Stimulated activated CD8-positive, alpha-beta memory T cell treated with anti-CD3 and anti-CD28 coated beads, Interleukin-12 subunit alpha, Interleukin-12 subunit beta, amount 100 ng/mL, for 24 hours (primary cell): Measurements from ENCODE around the gene CIAO2A.
A peak's percentile ranks its signal among the peaks of the same experiment; 100 is the strongest.
"Not testable (repeated sequence)": the region's sequence is repeated elsewhere in the genome, so short reads cannot be mapped to it uniquely, and the experiment has no call there.

Experiments
- DNase-seq: peaks from one replicate; pipeline ENCODE4 v3.0.0-alpha.2; 2020; ENCODE audit errors: extremely low read depth

CIAO2A gene

DNA sequence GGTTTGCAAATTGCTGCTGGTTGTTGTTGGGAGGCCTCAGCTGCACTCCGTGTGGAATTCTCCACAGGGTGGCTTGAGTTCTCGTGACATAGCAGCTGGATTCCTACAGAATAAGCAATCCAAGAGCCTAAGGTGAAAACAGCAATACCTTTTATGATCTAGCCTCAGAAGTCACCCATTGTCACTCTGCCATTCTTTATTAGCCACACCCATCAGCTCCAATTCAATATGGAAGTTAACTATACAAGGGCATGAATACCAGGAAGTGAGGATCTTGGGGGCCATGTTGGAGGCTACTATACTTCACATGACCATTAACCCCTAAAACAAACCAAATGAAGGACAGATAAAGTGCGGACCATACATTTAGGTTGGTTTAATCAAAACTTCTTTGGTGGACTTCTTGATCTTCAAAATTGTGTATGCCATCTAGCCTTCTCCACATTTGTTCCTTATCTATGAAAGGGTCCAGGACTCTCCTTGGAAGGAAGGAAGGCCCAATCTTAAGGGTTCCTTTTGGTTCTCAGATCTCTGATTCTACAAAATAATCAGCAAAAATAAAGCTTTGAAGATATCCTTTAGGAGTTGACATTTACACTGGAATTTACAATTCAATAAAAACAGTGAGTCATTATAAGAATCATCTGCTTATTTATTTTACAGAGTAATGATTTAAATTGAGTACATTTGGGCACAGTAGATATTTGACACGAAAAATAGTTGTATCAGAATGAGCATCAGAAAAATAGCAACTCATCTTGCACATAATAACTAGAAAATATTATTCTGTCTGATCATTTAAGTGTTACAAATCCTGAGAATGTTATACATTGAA lies 21.5 kb downstream of the CIAO2A start:
- DNase-seq, result no peak

DNA sequence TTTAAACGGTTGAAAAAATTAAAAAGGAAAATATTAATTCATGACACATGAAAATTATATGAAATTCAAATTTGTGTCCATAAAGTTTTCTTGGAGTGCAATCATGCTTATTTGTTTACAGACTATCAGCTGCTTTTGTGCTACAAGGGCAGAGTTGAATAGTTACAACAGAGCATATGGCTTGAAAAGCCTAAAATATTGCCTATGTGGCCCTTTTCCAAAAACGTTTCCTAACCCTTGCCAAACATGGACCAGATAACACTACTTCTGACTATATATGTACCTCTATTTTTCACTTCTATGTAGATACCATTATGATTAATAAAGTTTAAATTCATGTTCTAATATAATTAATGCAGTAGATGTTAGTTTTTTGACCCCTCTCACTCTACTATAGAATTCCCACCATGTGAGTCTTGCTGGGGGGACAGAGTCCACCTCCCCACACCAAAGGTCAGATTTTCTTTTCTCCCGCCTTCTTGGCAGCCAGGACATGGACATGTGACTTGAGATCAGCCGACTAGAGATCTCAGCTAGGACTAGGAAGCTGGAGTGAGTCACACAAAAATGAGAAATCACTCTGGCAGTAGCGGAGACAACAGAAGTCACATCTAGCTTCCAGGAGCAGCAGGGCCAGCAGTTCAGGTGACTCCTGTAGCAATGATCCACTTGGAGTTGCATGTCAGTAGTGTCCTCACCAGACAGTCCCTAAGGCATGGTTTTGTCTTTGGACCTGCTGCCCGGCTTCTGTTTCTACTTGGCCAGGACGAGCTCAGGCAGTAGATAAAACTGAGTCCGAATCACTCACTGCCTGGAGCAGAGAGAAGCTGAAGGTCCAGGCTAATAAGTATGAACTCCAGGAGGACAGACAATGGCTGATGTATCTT lies 22.4 kb downstream of the CIAO2A start:
- DNase-seq, result no peak

DNA sequence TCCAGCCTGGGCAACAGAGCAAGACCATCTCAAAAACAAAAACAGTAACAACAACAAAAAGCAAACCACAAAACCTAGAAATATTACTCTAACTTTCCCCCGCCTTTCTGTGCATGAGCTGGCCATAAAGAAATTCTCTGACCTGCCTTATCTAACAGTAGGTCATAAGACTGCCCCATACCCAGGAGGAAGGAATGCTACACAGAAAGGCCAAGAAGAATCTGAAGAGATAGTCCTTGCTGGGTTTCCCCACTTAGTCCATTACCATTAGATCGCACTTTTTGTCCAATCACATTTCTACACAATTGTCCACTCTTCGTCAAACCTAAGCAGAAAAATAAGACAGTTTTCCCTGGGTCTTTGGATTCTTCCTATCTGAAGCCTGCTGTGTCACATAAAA lies 23.5 kb downstream of the CIAO2A start:
- DNase-seq, result no peak

DNA sequence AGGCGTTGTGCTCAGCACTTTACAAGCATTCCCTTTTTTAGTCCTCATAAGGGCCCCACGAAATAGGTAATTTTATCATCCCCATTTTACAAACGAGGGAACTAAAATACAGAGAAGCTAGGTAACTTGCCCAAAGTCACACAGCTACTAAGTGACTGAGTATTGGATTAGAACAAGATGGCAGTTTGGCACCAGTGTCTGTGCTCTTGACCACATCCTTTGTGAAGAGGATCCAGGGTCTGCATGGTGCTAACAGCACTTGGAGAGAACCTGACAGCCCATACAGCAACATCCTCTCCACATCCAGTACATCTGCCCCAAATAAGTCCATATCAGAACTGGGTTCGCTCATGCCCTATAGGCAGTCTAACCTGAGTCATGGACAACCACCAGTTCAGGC lies 25.5 kb downstream of the CIAO2A start:
- no peak for DNase-seq

DNA sequence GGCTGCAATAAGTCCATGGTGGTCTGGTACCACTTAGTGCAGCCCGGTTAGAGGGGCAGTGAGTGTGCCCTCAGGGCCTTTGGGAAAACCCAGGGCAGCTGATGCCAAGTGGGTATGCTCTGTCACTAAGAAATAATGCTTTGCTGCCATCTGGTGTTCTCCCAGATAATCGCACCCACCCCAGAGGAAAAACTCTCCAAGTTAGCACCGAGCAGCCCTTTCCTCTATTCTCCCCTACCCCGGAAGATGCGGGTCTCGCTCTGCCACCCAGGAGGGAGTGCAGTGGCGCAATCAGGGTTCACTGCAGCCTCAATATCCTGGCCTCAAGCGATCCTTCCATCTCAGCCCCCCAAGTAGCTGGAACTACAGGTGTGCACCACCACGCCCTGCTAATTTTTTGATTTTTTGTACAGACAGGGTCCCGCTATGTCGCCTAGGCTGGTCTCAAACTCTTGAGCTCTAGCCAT lies 26.0 kb downstream of the CIAO2A start:
- DNase-seq, result no peak

DNA sequence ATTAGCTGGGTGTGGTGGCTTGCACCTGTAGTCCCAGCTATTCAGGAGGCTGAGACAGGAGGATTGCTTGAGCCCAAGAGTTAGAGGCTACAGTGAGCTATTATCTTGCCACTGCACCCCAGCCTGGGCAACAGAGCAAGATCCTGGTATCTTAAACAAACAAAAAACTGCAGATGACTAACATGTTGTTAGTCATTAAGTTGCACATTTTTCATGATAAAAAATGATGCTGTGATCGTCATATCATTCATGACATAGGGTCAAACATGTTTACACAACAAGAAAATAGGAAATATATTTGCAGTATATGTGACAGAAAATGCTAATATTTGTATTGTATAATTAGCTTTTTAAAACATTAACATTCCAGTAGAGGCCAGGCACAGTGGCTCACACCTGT lies 27.2 kb downstream of the CIAO2A start:
- no peak for DNase-seq

DNA sequence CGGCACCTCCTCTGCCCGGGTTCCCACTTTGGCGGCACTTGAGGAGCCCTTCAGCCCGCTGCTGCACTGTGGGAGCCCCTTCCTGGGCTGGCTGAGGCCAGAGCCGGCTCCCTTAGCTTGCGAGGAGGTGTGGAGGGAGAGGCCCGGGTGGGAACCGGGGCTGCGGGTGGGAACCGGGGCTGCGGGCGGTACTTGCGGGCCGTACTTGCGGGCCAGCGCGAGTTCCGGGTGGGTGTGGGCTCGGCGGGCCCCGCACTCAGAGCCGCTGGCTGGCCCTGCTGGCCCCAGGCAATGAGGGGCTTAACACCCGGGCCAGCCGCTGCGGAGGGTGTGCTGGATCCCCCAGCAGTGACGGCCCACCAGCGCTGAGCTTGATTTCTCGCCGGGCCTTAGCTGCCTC lies 32.9 kb downstream of the CIAO2A start:
- DNase-seq, result no peak

DNA sequence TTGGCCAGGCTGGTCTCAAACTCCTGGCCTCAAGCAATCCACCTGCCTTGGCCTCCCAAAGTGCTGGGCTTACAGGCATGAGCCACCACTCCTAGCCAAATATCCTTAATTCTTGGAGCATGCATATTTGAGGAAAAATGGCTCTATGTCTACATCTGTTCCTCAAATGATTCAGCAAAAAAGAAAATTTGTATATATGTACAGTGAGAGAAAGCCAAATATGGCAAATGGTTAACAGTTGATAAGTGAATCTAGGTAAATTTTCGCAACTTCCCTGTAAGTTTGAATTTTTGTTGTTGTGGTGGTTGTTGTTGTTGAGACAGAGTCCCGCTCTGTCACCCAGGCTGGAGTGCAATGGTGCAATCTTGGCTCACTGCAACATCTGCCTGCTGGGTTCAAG lies 34.5 kb downstream of the CIAO2A start:
- DNase-seq, result not testable (repeated sequence)

DNA sequence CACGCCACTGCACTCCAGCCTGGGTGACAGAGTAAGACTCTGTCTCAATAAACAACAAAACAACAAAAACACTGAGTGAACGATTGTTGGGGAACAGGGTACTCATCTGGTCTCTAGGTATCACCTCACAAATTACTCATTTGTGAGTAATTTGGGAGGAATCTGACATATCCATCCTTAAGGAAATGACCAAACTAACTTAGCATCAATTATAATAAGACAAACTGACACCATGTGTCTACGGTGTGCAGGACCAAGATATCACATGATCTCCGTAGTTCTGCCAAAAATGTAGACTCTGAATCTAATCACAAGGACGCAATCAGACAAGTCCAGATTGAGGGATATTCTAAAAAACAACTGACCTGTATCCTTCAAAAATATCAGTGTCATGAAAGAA lies 35.4 kb downstream of the CIAO2A start:
- no peak for DNase-seq

DNA sequence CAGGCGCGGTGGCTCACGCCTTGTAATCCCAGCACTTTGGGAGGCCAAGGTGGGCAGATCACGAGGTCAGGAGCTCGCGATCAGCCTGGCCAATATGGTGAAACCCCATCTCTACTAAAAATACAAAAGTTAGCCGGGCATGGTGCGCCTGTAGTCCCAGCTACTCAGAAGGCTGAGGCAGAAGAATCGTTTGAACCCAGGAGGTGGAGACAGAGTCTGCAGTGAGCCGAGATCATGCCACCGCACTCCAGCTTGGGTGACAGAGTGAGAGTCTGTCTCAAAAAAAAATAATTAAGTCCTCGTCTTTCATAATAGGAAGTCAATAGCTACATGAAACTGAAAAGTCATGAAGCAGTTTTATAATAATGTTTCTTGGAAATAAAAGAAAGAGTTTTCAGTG lies 40.0 kb downstream of the CIAO2A start:
- DNase-seq, result not testable (repeated sequence)

DNA sequence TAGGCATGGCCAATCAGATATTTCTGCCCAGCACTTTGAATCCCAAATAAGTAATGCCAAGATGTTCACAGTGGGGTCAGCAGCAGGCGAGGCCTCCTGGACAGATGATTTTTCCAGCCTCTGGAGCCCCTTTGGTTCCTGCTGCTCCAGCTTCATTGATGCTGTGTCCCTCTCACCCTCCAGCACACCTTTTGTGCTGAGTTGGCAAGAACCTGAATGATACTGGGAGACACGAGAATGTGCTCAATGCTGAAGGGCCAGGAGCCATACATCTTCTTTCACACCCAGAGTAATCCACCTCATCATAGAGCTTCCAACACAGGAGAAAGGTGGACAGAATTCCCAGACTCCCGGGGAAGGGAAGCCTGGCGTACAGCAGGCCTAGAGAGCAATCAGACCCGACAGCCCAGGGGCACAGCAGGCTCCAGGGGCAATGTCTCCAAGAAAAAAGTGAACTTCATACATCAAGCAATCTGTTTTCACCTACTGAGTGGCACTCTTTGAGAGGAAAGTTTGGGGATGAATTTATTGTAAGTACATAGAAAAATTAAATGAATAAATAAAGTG lies 40.6 kb downstream of the CIAO2A start:
- DNase-seq, result no peak

DNA sequence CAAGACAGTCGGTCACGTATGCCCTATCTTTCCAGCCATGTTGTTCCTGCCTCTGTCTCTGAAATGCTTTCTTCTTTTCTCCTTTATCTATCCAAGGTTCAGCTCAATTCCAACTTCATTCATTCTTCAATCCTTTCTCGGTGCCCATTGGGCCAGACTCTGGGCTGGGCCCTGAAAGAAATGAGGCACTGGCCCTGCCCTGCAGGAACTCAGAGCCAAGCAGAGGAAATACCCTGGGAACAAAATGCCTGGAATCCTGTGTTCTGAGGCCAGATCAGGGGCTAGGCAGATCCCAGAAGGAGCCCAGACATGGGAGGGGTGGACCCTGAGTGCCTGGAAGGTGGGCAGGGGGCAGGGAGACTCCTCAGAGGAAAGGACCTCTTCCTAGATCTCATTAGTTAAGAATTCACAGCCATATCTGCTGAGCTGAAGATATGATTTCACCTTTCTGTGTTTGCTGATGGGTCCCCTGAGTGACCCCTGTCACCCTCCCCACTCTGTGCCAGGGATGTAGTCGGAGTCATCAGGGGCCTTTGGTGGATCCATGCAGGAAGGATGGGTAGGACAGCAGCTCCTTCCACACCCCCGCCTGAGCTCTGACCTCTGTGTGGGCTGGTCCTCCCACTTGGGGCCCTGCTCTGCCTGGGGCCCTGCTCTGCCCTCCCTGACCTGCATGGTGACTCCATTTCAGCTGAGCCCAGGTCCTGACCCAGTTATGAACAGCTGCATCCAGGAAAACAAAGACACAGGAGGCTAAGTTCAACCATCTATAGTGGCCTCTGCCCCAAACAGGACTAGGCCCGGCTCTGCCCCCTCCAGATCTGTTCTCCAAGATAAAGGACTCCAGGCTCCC lies 42.0 kb downstream of the CIAO2A start:
- no peak for DNase-seq

DNA sequence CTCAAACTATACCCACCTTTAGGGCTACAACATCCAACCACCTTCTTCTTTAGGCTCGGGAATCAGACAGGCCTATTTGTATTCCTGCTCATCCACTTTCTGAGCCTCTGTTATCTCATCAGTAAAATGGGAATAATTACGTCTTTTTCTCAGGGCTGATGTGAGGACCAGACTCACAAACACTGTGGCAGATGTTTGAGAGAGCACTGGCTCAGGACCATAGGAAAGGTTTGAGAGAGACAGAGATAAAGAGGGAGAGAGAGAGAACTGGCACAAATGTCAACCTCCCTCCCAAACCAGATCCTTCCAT lies 42.6 kb downstream of the CIAO2A start:
- DNase-seq, result no peak

DNA sequence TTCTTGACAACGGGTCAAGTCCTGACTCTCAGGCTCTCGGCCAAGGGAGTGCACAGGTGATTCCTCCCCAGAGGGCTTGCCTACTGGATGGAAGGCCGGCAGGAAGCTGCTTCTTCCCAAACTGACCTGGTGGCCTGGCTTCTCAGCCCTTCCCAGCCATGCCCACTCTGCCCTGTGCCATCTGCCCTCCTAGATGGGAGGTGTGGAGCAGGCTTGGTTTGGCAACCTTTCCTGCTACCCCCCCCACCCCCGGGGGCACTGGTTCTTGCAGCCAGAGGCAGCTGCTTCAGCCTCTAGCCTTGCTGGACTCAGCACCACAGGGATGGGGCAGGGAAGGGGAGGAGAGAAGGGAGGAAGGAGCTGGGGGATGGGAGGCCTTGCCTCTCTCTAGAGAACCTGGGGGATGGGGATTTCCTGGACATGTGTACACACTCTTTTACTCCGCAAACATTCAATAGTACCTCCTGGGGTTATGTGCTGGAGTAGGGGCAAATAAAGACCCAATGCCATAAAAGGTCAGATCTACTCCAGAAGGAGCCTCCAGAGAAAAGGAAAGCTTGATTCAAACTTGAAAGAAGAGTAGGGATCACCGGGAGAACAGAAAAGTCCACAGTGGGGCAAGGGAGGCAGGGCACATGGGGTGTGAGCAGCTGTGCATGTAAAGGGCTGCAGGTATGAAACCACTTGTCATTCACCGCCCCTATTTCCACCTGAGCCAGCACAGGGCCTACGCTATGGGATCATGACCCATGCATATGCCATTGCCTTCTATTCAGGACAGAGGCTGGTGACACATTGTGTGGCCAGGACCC lies 43.2 kb downstream of the CIAO2A start:
- no peak for DNase-seq

DNA sequence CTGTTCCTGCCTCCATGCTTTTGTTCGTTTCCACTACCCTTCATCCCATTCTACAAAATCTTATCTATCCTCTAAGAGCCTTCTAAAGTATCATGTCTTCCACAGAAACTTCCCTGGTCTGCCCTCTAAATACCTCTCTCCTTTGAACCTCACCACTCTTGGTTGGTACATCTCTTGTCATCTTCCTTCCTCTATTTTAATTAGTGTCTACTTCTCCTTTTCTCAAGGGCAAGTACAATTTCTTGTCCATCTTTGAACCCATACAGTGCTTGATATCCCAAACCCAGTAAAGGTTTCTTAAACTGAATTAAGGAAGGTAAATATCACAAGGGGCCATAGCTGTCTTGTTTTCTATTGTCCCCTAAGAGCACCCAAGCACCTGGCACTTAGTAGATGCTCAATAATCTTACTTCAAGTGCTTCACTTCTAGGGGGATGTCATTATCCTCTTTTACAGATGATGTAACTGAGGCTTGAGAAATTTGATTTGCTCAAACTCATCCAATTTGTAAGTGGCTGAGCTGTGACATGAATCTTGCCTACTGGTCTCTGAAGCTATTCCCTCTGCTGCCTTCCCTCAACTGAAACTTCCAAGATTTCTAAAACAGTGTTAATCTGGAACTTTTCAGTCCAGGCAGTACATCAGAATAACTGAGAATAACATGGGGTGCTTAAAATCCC lies 44.7 kb downstream of the CIAO2A start:
- DNase-seq, result no peak

DNA sequence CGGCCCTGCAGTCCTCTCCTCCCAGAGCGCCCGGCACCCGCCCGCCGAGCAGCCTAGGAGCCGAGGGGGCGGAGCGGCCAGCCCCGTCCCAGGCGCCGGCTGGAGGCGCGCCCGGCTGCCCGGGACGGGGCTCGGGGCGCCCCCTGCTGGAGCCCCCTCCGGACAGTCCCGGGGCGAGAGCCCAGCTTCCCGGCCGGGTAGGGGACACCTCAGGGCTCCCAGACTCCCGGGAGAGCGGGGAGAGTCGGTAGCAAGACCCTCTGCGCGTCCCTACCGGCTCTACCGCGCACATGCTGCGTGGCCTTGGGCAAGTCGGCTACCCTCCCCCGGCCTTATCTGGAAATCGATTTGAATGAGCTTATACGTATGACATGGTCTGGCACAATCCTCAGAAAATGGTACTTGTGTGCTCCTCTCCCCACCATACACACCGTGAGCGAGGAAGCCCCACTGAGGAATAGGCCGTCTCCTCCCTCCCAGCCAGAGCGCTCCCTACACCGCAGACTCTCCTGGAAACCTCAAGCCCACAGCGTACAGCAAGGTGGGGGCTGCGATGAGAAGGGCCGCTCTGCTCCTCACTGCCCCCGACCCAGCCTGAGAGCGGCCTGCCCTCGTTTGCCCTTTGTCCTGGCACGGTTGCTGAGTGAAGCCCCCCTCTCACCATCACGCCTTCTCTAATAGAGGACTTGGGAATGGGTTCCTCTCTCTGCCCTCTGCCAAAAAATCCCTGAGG lies 47.1 kb downstream of the CIAO2A start, which contains the start of gene DAPK2:
DAPK2 (minus strand) TSS at position 65 of the 733 bp plus-strand sequence. CDS start 6,224 bp downstream, outside the sequence.
- DNase-seq, result peak; percentile 24

DNA sequence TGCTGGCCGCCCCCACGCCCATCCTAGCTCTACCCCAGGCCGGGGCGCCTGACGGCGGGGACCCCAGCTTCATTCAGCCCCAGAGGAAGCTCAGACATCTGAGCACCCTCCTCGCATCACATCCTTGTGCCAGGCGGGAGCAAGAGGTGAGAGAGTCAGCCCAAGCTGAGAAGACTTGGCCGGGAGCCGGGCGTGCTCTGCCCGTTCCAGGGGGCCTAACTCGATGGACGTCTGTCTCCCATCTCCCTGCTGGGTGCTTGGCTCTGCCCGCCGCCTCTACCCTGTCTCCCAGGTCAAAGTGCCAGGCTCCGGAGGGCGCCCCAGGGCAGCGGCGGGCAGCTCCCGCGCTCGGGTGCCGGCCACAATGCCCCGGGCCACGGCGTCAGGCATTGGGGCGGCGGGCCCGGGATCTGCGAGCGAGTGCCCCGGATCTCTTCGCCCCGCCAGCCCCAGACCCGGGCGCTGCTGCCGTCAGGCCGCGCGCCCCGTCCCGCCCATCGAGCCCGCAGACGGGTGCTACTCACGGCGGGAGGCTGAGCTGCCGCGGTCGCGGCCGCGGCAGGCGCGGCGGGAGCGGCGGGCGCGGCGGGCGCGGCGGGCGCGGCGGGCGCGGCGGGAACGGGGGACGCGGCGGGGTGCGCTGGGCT lies 47.7 kb downstream of the CIAO2A start:
- DNase-seq, result no peak

DNA sequence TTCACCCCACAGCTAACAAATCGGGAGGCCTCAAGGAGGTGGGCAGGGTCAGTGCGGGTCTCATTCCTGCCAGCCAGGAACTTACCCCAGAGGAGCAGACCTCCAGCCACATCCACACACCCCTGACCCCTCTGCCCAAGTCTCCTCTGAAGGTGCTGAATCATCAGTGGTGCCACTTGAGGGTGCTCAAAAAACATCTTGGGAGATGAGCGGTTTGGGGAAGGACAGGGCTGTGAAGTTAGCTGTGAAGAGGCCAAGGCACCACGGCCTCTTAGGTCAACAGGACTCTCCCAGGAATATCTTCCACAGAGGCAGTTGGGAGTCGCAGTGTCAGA lies 48.6 kb downstream of the CIAO2A start:
- DNase-seq, result no peak
